ENCODE data around the gene SLX4IP. TPM values are rescaled to one million over a fixed set of nuclear protein-coding genes. Genes with fewer than 3 reads are reported as not detected.
A peak's percentile ranks its signal among the peaks of the same experiment; 100 is the strongest.

Gene SLX4IP
- total RNA-seq, 1 donor from 2014 or later: 3.1 TPM

GRCh38 chr20:10671221-10671918, 236.3 kb downstream of the SLX4IP start:
- intact Hi-C loops (cut with micrococcal nuclease): no loop called here
- H3K4me3 ChIP-seq: peak overlapping the region; percentile 94
- H3K4me1 ChIP-seq: peaks cover 90% of the 10 kb centered on the region
- DNase-seq: peak; percentile 70
- peaks cover 29% of the 10 kb centered on the region for H3K36me3 ChIP-seq
- no peaks in the 10 kb centered on the region for H3K27me3 ChIP-seq (ENCODE audit: low read depth)
- H3K9me3 ChIP-seq (replicated peaks): no peaks in the 10 kb centered on the region
- H3K27ac ChIP-seq (replicated peaks): peak overlapping the region; percentile 99
- TF ChIP-seq, protein P1, sequence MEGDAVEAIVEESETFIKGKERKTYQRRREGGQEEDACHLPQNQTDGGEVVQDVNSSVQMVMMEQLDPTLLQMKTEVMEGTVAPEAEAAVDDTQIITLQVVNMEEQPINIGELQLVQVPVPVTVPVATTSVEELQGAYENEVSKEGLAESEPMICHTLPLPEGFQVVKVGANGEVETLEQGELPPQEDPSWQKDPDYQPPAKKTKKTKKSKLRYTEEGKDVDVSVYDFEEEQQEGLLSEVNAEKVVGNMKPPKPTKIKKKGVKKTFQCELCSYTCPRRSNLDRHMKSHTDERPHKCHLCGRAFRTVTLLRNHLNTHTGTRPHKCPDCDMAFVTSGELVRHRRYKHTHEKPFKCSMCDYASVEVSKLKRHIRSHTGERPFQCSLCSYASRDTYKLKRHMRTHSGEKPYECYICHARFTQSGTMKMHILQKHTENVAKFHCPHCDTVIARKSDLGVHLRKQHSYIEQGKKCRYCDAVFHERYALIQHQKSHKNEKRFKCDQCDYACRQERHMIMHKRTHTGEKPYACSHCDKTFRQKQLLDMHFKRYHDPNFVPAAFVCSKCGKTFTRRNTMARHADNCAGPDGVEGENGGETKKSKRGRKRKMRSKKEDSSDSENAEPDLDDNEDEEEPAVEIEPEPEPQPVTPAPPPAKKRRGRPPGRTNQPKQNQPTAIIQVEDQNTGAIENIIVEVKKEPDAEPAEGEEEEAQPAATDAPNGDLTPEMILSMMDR (IDR thresholded peaks at IDR 0.05; ENCODE audit: borderline replicate concordance): peak; percentile 63

DNA sequence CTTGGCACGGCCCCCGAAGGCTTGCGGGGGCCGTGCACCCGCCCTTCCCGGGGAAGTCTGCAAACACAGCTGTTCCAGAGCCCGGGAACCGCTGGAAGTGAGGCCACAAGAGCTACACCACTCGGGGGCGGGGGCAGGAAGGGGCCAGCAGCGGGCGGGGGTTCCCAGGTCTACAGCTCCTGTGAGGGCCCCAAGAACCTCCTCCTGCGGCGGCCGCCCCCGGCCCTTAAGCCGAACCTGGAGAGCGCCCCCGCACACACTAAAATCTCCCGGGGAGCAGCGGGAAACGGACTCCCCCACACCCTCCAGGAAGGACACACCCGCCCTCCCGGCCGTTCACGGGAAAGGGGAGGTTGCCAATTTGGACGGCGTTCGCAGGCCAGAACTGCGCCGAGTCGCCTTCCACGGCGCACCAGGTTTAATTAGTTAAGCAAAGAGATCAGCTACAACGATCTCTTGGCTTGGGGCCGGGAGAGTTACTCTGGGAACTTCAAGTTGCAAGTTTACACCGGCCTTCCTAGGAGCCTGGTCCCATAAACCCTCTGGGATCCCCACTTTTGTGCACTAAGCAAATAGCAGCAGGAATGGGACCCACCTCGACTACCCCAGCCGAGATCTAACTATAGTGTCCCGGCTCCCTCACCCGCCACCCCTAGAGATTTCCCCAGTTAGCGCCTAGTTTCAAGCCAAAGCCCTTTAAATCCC, 237.0 kb downstream of the SLX4IP start:
- Histone ChIP-seq H3K4me1 (peaks cover 82% of the 10 kb centered on the region), H3K27ac (replicated peaks) (peak overlapping the region; percentile 99), H3K9me3 (replicated peaks) (no peaks in the 10 kb centered on the region), H3K36me3 (peaks cover 26% of the 10 kb centered on the region), H3K4me3 (peak overlapping the region; percentile 94), H3K27me3 (ENCODE audit: low read depth) (no peaks in the 10 kb centered on the region)
- intact Hi-C loops (cut with micrococcal nuclease): no loop called here
- TF ChIP-seq, protein P1 (IDR thresholded peaks at IDR 0.05; ENCODE audit: borderline replicate concordance): no peak
- DNase-seq: peak; percentile 79

- H3K36me3 ChIP-seq: peaks cover 20% of the 10 kb centered on the region
- intact Hi-C loops (cut with micrococcal nuclease): no loop called here
- H3K9me3 ChIP-seq (replicated peaks): no peaks in the 10 kb centered on the region
- peak overlapping the region; percentile 99 for H3K27ac ChIP-seq (replicated peaks)
- peaks cover 76% of the 10 kb centered on the region for H3K4me1 ChIP-seq
- TF ChIP-seq, protein P1 (IDR thresholded peaks at IDR 0.05; ENCODE audit: borderline replicate concordance): no peak
- H3K27me3 ChIP-seq (ENCODE audit: low read depth): no peaks in the 10 kb centered on the region
- H3K4me3 ChIP-seq: peak overlapping the region; percentile 94
- peak; percentile 54 for DNase-seq
Measured at GRCh38 chr20:10672624-10673127, 237.6 kb downstream of the SLX4IP start.

DNA sequence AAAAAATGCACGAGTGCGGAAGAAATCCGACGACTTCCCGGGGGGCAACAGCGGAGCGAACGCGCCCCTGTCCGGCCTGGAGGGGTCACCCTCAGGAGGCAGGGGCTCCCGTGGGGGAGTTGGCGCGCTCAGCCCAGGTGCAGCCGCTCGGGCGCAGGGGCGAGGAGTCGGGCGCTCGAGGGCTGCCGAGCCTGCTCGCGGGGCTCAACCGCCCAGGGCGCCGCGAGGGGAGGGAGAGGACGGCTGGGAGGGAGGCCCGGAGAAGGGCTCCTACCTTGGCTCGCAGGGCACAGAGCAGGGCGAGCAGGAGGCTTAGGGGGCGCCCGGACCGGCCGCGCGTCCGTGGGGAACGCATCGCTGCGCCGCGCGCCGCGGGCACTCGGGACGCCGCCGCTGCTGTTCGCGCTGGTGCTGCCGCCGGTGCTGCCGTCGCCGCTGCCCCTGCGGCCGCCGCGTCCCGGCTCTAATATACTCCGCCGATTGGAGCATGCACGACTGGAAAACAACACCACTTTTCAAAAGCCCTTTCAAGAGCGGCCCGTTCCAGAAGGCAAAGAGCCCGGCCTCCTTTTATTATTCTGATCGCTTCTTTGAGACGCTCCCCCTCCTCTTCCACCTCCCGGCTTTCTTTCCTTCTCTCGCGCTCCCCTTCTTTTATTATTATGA, 238.2 kb downstream of the SLX4IP start:
- H3K36me3 ChIP-seq: peaks cover 13% of the 10 kb centered on the region
- no peaks in the 10 kb centered on the region for H3K27me3 ChIP-seq (ENCODE audit: low read depth)
- peak overlapping the region; percentile 94 for H3K4me3 ChIP-seq
- H3K27ac ChIP-seq (replicated peaks): peak overlapping the region; percentile 99
- DNase-seq: no peak
- peaks cover 70% of the 10 kb centered on the region for H3K4me1 ChIP-seq
- intact Hi-C loops (cut with micrococcal nuclease): no loop called here
- no peaks in the 10 kb centered on the region for H3K9me3 ChIP-seq (replicated peaks)
- TF ChIP-seq, protein P1 (IDR thresholded peaks at IDR 0.05; ENCODE audit: borderline replicate concordance): no peak

DNA sequence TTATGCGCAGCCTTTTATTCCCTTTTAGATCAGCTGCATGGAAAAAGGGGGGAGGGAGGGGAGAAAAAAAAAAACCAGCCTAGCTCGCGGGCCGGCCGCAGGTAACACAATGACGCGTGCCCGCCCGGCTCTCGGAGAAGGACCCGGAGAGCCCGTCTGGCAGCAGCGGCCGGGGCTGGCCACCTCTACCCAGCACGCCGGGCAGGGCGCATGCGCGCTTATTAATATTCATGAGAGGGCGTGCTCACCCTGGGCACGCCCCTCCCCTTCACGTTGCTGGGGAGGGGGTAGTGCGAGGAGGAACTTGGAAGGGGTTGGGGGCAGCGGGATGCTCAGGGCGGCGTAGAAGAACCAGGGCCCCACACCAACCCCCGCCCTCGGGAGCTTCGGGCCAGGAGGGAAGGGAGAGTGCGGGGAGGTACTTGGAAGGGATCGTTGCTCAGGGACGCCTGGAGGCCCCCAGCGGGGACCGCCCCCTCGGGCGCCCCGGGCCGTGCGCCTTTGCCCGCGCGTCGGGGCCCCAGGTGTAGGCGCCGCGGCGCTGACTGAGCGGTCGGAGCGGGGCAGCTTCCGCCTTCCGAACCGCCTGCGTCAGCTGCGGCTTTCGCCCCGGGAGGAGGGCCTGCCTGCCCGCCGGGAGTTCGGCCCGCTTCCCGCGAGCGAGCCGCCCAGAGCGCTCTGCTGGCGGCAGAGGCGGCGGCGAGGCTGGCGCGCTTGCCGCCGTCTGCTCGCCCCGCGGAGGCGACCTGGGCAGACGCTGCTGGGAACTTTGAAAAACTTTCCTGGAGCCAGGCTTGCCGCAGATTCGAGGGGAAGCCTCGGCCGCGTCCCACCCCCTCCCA, 239.0 kb downstream of the SLX4IP start, which contains the start of gene JAG1:
Gene JAG1 (minus strand): TSS at position 158 of the 842 bp plus-strand sequence. CDS start 469 bp downstream, outside the sequence.
- Histone ChIP-seq H3K36me3 (peaks cover 7% of the 10 kb centered on the region), H3K27ac (replicated peaks) (peak within 1 kb of the TSS; percentile 99), H3K9me3 (replicated peaks) (no peaks in the 10 kb centered on the region), H3K27me3 (ENCODE audit: low read depth) (no peaks in the 10 kb centered on the region), H3K4me3 (peak within 1 kb of the TSS; percentile 94), H3K4me1 (peaks cover 63% of the 10 kb centered on the region)
- peak; percentile 95 for DNase-seq
- intact Hi-C loops (cut with micrococcal nuclease): no loop called here
- TF ChIP-seq, protein P1 (IDR thresholded peaks at IDR 0.05; ENCODE audit: borderline replicate concordance): no peak

Data from left ventricle myocardium inferior (tissue), 1 donor.